H1 (cell line): ENCODE results near the gene CUX1. TPM values are rescaled to one million over a fixed set of nuclear protein-coding genes. Genes with fewer than 3 reads are reported as not detected.

Source experiments
- CTCF ChIA-PET: fragments of 300-600 bp; sonication (Branson Sonifier 250); formaldehyde crosslinking; loops from one replicate; lab custom pipeline; 2021; ENCODE audit not compliant: partially characterized antibody; lab: Charles Lee
- POLR2A ChIA-PET: fragments of 300-600 bp; sonication (Branson Sonifier 250); formaldehyde crosslinking; loops from one replicate; lab custom pipeline; 2021; ENCODE audit warnings: inconsistent platforms; ENCODE audit not compliant: partially characterized antibody; lab: Charles Lee
- DNase-seq, 2 experiments: peaks; one replicate each; pipeline versions ENCODE4 v3.0.0 to v3.0.0-alpha.2; 2010 to 2022; ENCODE audit warnings: low spot score in 2 of 2, low read depth in 1 of 2, mixed read lengths in 1 of 2
- FAIRE-seq: peaks from 2 replicates; lab custom pipeline; 2011; peaks lifted over from hg19 to GRCh38; lab: Jason Lieb, UNC
- H2AFZ ChIP-seq: 2 replicates; pipeline ENCODE4 v1.8.1; 2012; ENCODE audit warnings: low read length, inconsistent platforms
- H2AK5ac ChIP-seq: 2 replicates; pipeline ENCODE4 v1.6.1; 2013; ENCODE audit warnings: low read depth, low read length
- H2BK120ac ChIP-seq: replicated peaks from 2 replicates; pipeline ENCODE3; 2013; ENCODE audit warnings: low read depth, low read length, inconsistent platforms
- H2BK12ac ChIP-seq: 2 replicates; pipeline ENCODE4 v1.6.1; 2013; ENCODE audit warnings: low read depth, low read length
- H2BK15ac ChIP-seq: 2 replicates; pipeline ENCODE4 v1.6.1; 2013; ENCODE audit warnings: low read length
- H2BK20ac ChIP-seq: 2 replicates; pipeline ENCODE4 v1.6.1; 2013; ENCODE audit warnings: low read length
- H2BK5ac ChIP-seq: 2 replicates; pipeline ENCODE4 v1.6.1; 2013; ENCODE audit warnings: low read depth, low read length
- H3K14ac ChIP-seq: 2 replicates; pipeline ENCODE4 v1.6.1; 2013; ENCODE audit warnings: inconsistent platforms; ENCODE audit not compliant: insufficient read length
- H3K18ac ChIP-seq: 2 replicates; pipeline ENCODE4 v1.6.1; 2013; ENCODE audit warnings: low read length; ENCODE audit errors: extremely low read depth
- H3K23ac ChIP-seq: 2 replicates; pipeline ENCODE4 v1.6.1; 2013; ENCODE audit warnings: inconsistent platforms; ENCODE audit not compliant: insufficient read length
- H3K23me2 ChIP-seq: 2 replicates; pipeline ENCODE4 v1.6.1; 2013; ENCODE audit warnings: low read depth, low read length
- H3K27ac ChIP-seq: 2 replicates; pipeline ENCODE4 v1.6.1; 2011; ENCODE audit warnings: low read depth, low read length, inconsistent platforms
- H3K27me3 ChIP-seq, 4 experiments: replicated peaks in 1 of 4; 1 replicate in 1 of 4; 2 replicates in 3 of 4; pipeline versions ENCODE4 v1.6.1 to v1.8.1; 2011 to 2013; ENCODE audit warnings: low read length in 3 of 4, mild to moderate bottlenecking in 3 of 4, inconsistent platforms in 2 of 4, mixed read lengths in 2 of 4, moderate library complexity in 1 of 4; ENCODE audit not compliant: control insufficient read depth in 3 of 4, insufficient read depth in 3 of 4; ENCODE audit errors: extremely low read depth in 1 of 4
- H3K36me3 ChIP-seq, 4 experiments: 2 replicates each; pipeline versions ENCODE4 v1.6.1 to v1.8.1; 2011 to 2013; ENCODE audit warnings: mild to moderate bottlenecking in 4 of 4, low read length in 3 of 4, moderate library complexity in 2 of 4, control low read depth in 1 of 4, inconsistent platforms in 1 of 4; ENCODE audit not compliant: insufficient read depth in 4 of 4, control insufficient read depth in 2 of 4
- H3K4ac ChIP-seq: replicated peaks from 2 replicates; pipeline ENCODE3; 2013; ENCODE audit warnings: low read length, low read depth, mixed read lengths, inconsistent platforms; ENCODE audit not compliant: insufficient read length
- H3K4me1 ChIP-seq, 4 experiments: replicated peaks in 1 of 4; 1 replicate in 1 of 4; 2 replicates in 3 of 4; pipeline versions ENCODE4 v1.6.1 to v1.8.1; 2011 to 2013; ENCODE audit warnings: low read length in 3 of 4, inconsistent platforms in 2 of 4, mixed read lengths in 1 of 4; ENCODE audit not compliant: insufficient read depth in 4 of 4, control insufficient read depth in 3 of 4
- H3K4me2 ChIP-seq, 2 experiments: 2 replicates each; pipeline versions ENCODE4 v1.6.1 to v1.8.1; 2011 to 2013; ENCODE audit warnings: low read depth in 2 of 2, low read length in 2 of 2, control low read depth in 1 of 2, inconsistent platforms in 1 of 2, mild to moderate bottlenecking in 1 of 2; ENCODE audit not compliant: insufficient read depth in 1 of 2
- H3K4me3 ChIP-seq, 4 experiments: fragments of 200-600, 300-600 bp in 1 of 4; sonication (generic), shearing (Covaris generic), sonication (Bioruptor Twin) in 1 of 4; 2 replicates each; pipeline versions ENCODE4 v1.5.1 to v1.8.1; 2011 to 2016; ENCODE audit warnings: low read length in 4 of 4, low read depth in 3 of 4, control low read depth in 2 of 4, inconsistent platforms in 2 of 4, mild to moderate bottlenecking in 2 of 4, mixed read lengths in 1 of 4, moderate library complexity in 1 of 4; ENCODE audit not compliant: insufficient read depth in 2 of 4; ENCODE audit errors: extremely low read depth in 1 of 4
- H3K56ac ChIP-seq: replicated peaks from 2 replicates; pipeline ENCODE3; 2013; ENCODE audit warnings: low read depth, mild to moderate bottlenecking, mixed read lengths, low read length, inconsistent platforms; ENCODE audit not compliant: insufficient read length
- H3K79me1 ChIP-seq: 2 replicates; pipeline ENCODE4 v1.6.1; 2013; ENCODE audit warnings: low read depth, low read length, control low read depth
- H3K79me2 ChIP-seq, 2 experiments: 2 replicates each; pipeline versions ENCODE4 v1.6.1 to v1.8.1; 2012 to 2013; ENCODE audit warnings: low read length in 2 of 2, mild to moderate bottlenecking in 2 of 2, inconsistent platforms in 1 of 2; ENCODE audit not compliant: insufficient read depth in 2 of 2, control insufficient read depth in 1 of 2
- H3K9ac ChIP-seq, 4 experiments: replicated peaks in 1 of 4; 1 replicate in 1 of 4; 2 replicates in 3 of 4; pipeline versions ENCODE4 v1.6.1 to v1.8.1; 2011 to 2013; ENCODE audit warnings: low read depth in 3 of 4, low read length in 3 of 4, control low read depth in 2 of 4, mild to moderate bottlenecking in 2 of 4, moderate library complexity in 2 of 4, inconsistent platforms in 1 of 4; ENCODE audit errors: extremely low read depth in 1 of 4
- H3K9me3 ChIP-seq, 2 experiments: 2 replicates each; pipeline versions ENCODE4 v1.6.1 to v1.8.1; 2012 to 2013; ENCODE audit warnings: mild to moderate bottlenecking in 2 of 2, moderate library complexity in 2 of 2, control low read depth in 1 of 2, inconsistent platforms in 1 of 2, low read depth in 1 of 2, low read length in 1 of 2, mixed read lengths in 1 of 2; ENCODE audit not compliant: insufficient read depth in 2 of 2
- H4K20me1 ChIP-seq, 2 experiments: replicated peaks in 1 of 2; 2 replicates each; pipeline versions ENCODE3 to v1.8.1; 2011 to 2013; ENCODE audit warnings: inconsistent platforms in 2 of 2, low read length in 2 of 2, mild to moderate bottlenecking in 1 of 2; ENCODE audit not compliant: insufficient read depth in 2 of 2, control insufficient read depth in 1 of 2
- H4K5ac ChIP-seq: 2 replicates; pipeline ENCODE4 v1.6.1; 2013; ENCODE audit warnings: low read length, low read depth, mixed read lengths, inconsistent platforms; ENCODE audit not compliant: insufficient read length
- H4K8ac ChIP-seq: 2 replicates; pipeline ENCODE4 v1.8.0; 2013; ENCODE audit warnings: mild to moderate bottlenecking, moderate library complexity, low read length, inconsistent platforms; ENCODE audit not compliant: insufficient read depth; ENCODE audit errors: extremely low read depth
- H4K91ac ChIP-seq: replicated peaks from 2 replicates; pipeline ENCODE3; 2013; ENCODE audit warnings: low read length, mixed read lengths, inconsistent platforms; ENCODE audit not compliant: insufficient read length
- CBX5 ChIP-seq: fragments of 300-800, 300-1000 bp; sonication (generic); IDR thresholded peaks from 2 replicates; pipeline ENCODE4 v1.7.1; 2016; ENCODE audit warnings: antibody characterized with exemption, low read length, low read depth
- CHD2 ChIP-seq: IDR thresholded peaks from 2 replicates; pipeline ENCODE4 v1.6.1; 2012; ENCODE audit warnings: low read length, improper control_type of control experiment
- EP300 ChIP-seq, 2 experiments: IDR thresholded peaks; 1 replicate in 1 of 2; 2 replicates in 1 of 2; pipeline ENCODE4 v1.6.1; 2011 to 2012; ENCODE audit warnings: low read depth in 2 of 2, low read length in 2 of 2, mild to moderate bottlenecking in 2 of 2, borderline replicate concordance in 1 of 2, inconsistent platforms in 1 of 2, moderate library complexity in 1 of 2
- JUND ChIP-seq: IDR thresholded peaks from 2 replicates; pipeline ENCODE4 v1.6.1; 2011; ENCODE audit warnings: mild to moderate bottlenecking, improper control_type of control experiment, low read length
- KDM5A ChIP-seq: fragments of 200-600 bp; IDR thresholded peaks from 2 replicates; pipeline ENCODE4 v1.7.1; 2012; ENCODE audit warnings: mild to moderate bottlenecking, low read length, inconsistent platforms, mixed read lengths
- MAX ChIP-seq: IDR thresholded peaks from 2 replicates; pipeline ENCODE4 v1.6.1; 2012; ENCODE audit warnings: inconsistent platforms
- POLR2A ChIP-seq, 2 experiments: IDR thresholded peaks; 1 replicate in 1 of 2; 2 replicates in 1 of 2; pipeline ENCODE4 v1.6.1; 2011; ENCODE audit warnings: low read depth in 2 of 2, low read length in 2 of 2, mild to moderate bottlenecking in 2 of 2; ENCODE audit errors: control extremely low read depth in 1 of 2
- POU5F1 ChIP-seq: IDR thresholded peaks from 2 replicates; pipeline ENCODE4 v1.6.1; 2011; ENCODE audit warnings: low read depth, mild to moderate bottlenecking, low read length, moderate library complexity
- RAD21 ChIP-seq, 2 experiments: IDR thresholded peaks in 1 of 2; conservative IDR thresholded peaks in 1 of 2; 2 replicates each; pipeline ENCODE4 v1.6.1; 2011; ENCODE audit warnings: low read depth in 2 of 2, low read length in 2 of 2, improper control_type of control experiment in 1 of 2, inconsistent platforms in 1 of 2, mild to moderate bottlenecking in 1 of 2, moderate library complexity in 1 of 2
- RFX5 ChIP-seq: IDR thresholded peaks from 2 replicates; pipeline ENCODE4 v1.6.1; 2011; ENCODE audit warnings: low read depth, low read length, improper control_type of control experiment, borderline replicate concordance
- SIX5 ChIP-seq: IDR thresholded peaks from 2 replicates; pipeline ENCODE4 v1.6.1; 2011; ENCODE audit warnings: mild to moderate bottlenecking, low read depth, low read length
- SP4 ChIP-seq: IDR thresholded peaks from 2 replicates; pipeline ENCODE4 v1.6.1; 2012; ENCODE audit warnings: low read length, inconsistent platforms
- TCF12 ChIP-seq: IDR thresholded peaks from 2 replicates; pipeline ENCODE4 v1.6.1; 2011; ENCODE audit warnings: low read depth, mild to moderate bottlenecking, low read length
- USF2 ChIP-seq: IDR thresholded peaks from 2 replicates; pipeline ENCODE4 v1.6.1; 2011; ENCODE audit warnings: low read length, improper control_type of control experiment
- WGBS, 2 experiments: shearing (Covaris generic) in 1 of 2; methylation state at CpG; one replicate each; pipeline versions ENCODE4 v1.1.6 to v1.1.7; 2013 to 2015; ENCODE audit warnings: low lambda C conversion rate in 2 of 2, mixed read lengths in 2 of 2, inconsistent platforms in 1 of 2, low coverage in 1 of 2, missing lambda C conversion rate in 1 of 2; ENCODE audit not compliant: insufficient replicate concordance in 2 of 2, insufficient coverage in 1 of 2, insufficient read length in 1 of 2; ENCODE audit errors: extremely low coverage in 1 of 2, missing lambda C conversion rate in 1 of 2; 5-methylcytosine and 5-hydroxymethylcytosine counted together
- polyA plus RNA-seq, 7 experiments: library from polyadenylated mRNA; depleted of rRNA in 3 of 7; stranded (reverse) in 5 of 7; unstranded in 2 of 7; fragments of >200 nt in 5 of 7; fragments of 200-250 nt in 2 of 7; gene quantifications; 1 replicate in 5 of 7; 2 replicates in 1 of 7; 4 replicates in 1 of 7; pipeline versions ENCODE4 v1.2.1 to v1.2.3, GENCODE V29; 2011 to 2013; ENCODE audit warnings: missing spikeins in 2 of 7, mixed read lengths in 2 of 7
- total RNA-seq: library from RNA; stranded (reverse); fragmentation: NEBNext Ultra II Directional; extraction: Animal tissue kit (Norgen Biotek cat#: 25700); gene quantifications from 2 replicates; pipeline ENCODE4 v1.2.1, GENCODE V29; 2021

CUX1 gene
- total and polyA plus RNA-seq, 2 of the 8 experiments (the other 6 are each of a cell fraction or from before 2014, with no cell fraction given), result 21.6 to 65.9 TPM

GRCh38 chr7:102061981-102062390, 244.6 kb downstream of the CUX1 start:
- H2AFZ ChIP-seq, result no peak overlapping the region
- H3K4ac ChIP-seq, result no peak overlapping the region
- H3K36me3 ChIP-seq, result no peaks in the 10 kb centered on the region
- FAIRE-seq (no peak), DNase-seq (no peak)
- no peak overlapping the region for H3K27ac ChIP-seq
- no peak overlapping the region for H4K8ac ChIP-seq
- no peak overlapping the region for H3K56ac ChIP-seq
- H3K18ac ChIP-seq, result no peak overlapping the region
- H4K91ac ChIP-seq, result no peak overlapping the region
- peaks cover 5 to 12% (median 10%) of the 10 kb centered on the region in 4 experiments for H3K4me1 ChIP-seq
- no peak overlapping the region for H3K9ac ChIP-seq
- ChIA-PET POLR2A (no interaction called here), CTCF (interaction anchor here (1.4 kb wide), 1 partner anchor 8 kb away, joined by 5 read pairs; no protein-coding TSS in a partner anchor)
- H2BK12ac ChIP-seq, result no peak overlapping the region
- no peak overlapping the region for H3K4me2 ChIP-seq
- peak overlapping the region; percentile 5; the same call in 1 of the 2 replicates for H2BK5ac ChIP-seq
- no peak overlapping the region for H3K23ac ChIP-seq
- no peak overlapping the region for H4K5ac ChIP-seq
- peaks cover 1 to 7% of the 10 kb centered on the region in 2 experiments for H4K20me1 ChIP-seq
- no peak overlapping the region for H3K14ac ChIP-seq
- no peak overlapping the region for H2BK15ac ChIP-seq
- H3K79me2 ChIP-seq, result peaks cover 0 to 15% of the 10 kb centered on the region in 2 experiments; a peak in 2 of 4 replicates
- H3K23me2 ChIP-seq, result no peaks in the 10 kb centered on the region
- H3K9me3 ChIP-seq, result no peaks in the 10 kb centered on the region
- no peak overlapping the region for H2BK20ac ChIP-seq
- 88% methylated on average over 8 of the region's 8 CpGs; no CpG with 5 or more reads in 1 of the 2 experiments for WGBS, 2 experiments
- H2BK120ac ChIP-seq, result no peak overlapping the region
- no peak overlapping the region for H3K4me3 ChIP-seq
- H2AK5ac ChIP-seq, result no peak overlapping the region
- H3K27me3 ChIP-seq, result no peaks in the 10 kb centered on the region
- peaks cover 4% of the 10 kb centered on the region; the same call in 1 of the 2 replicates for H3K79me1 ChIP-seq
- TF ChIP-seq USF2 (no peak), POLR2A (IDR thresholded peaks at IDR 0.05; ENCODE audit: control extremely low read depth in 1 of 2, low read depth in 2 of 2, low read length in 2 of 2) (no peak), TCF12 (no peak), CHD2 (no peak), CBX5 (no peak), RAD21 (IDR thresholded peaks at IDR 0.05 in 1 of 2, conservative IDR thresholded peaks at IDR 0.05 in 1 of 2; ENCODE audit: low read depth in 2 of 2, low read length in 2 of 2) (no peak), KDM5A (no peak), EP300 (IDR thresholded peaks at IDR 0.05; ENCODE audit: borderline replicate concordance in 1 of 2, low read depth in 2 of 2, low read length in 2 of 2) (no peak), RFX5 (no peak), SP4 (no peak), MAX (no peak), JUND (no peak), POU5F1 (no peak), SIX5 (no peak)
